WTC11 (cell line): ENCODE data around the gene RAPGEF6. TPM values are rescaled to one million over a fixed set of nuclear protein-coding genes. Genes with fewer than 3 reads are reported as not detected.

Experiments
- ATAC-seq: fragments of 200-7000 bp; cut with Tn5 transposase; 2 replicates; pipeline ENCODE4 v1.10.0; 2021; ENCODE audit warnings: mild to moderate bottlenecking, moderate library complexity
- CTCF ChIA-PET: fragments of 300-600 bp; sonication (Branson Sonifier 250); formaldehyde crosslinking; loops from one replicate; lab custom pipeline; 2021; ENCODE audit warnings: antibody characterized with exemption; lab: Charles Lee
- POLR2A ChIA-PET: fragments of 350-600 bp; sonication (Branson Sonifier 250); formaldehyde crosslinking; loops from one replicate; lab custom pipeline; 2021; ENCODE audit warnings: antibody characterized with exemption; lab: Charles Lee
- DNase-seq: peaks from one replicate; pipeline ENCODE4 v3.0.0; 2021; ENCODE audit warnings: low spot score
- H3K27ac Mint-ChIP-seq: 2 replicates; pipeline ENCODE4 v1.8.0; 2021; ENCODE audit warnings: mixed read lengths
- H3K27me3 Mint-ChIP-seq: 2 replicates; pipeline ENCODE4 v1.8.0; 2021; ENCODE audit warnings: low read depth, mild to moderate bottlenecking, moderate library complexity, mixed read lengths
- H3K36me3 Mint-ChIP-seq: 2 replicates; pipeline ENCODE4 v1.8.0; 2021; ENCODE audit warnings: mixed read lengths
- H3K4me1 Mint-ChIP-seq: 2 replicates; pipeline ENCODE4 v1.8.0; 2022; ENCODE audit warnings: mixed read lengths
- H3K4me3 Mint-ChIP-seq: 2 replicates; pipeline ENCODE4 v1.8.0; 2021; ENCODE audit warnings: mild to moderate bottlenecking, moderate library complexity, mixed read lengths
- H3K9me3 Mint-ChIP-seq: 2 replicates; pipeline ENCODE4 v1.8.0; 2021; ENCODE audit warnings: mixed read lengths
- AR ChIP-seq: fragments of 250-450 bp; sonication (Bioruptor Pico); IDR thresholded peaks from 2 replicates; pipeline ENCODE4 v1.9.0; 2021; ENCODE audit warnings: mild to moderate bottlenecking
- ATF1 ChIP-seq: sonication (generic); formaldehyde crosslinking; IDR thresholded peaks from 2 replicates; pipeline ENCODE4 v1.8.1; 2023; ENCODE audit warnings: mild to moderate bottlenecking, moderate library complexity, missing genetic modification reagents
- CREB1 ChIP-seq: sonication (generic); formaldehyde crosslinking; IDR thresholded peaks from 2 replicates; pipeline ENCODE4 v1.8.0; 2023; ENCODE audit warnings: mild to moderate bottlenecking, missing genetic modification reagents
- E2F5 ChIP-seq: sonication (generic); formaldehyde crosslinking; IDR thresholded peaks from 2 replicates; pipeline ENCODE4 v1.8.1; 2022; ENCODE audit warnings: mild to moderate bottlenecking, moderate library complexity, missing genetic modification reagents
- GTF2I ChIP-seq: fragments of 250-450 bp; sonication (Bioruptor Pico); conservative IDR thresholded peaks from 2 replicates; pipeline ENCODE4 v1.4.0; 2021; ENCODE audit warnings: mild to moderate bottlenecking
- IRF1 ChIP-seq: sonication (generic); formaldehyde crosslinking; IDR thresholded peaks from 2 replicates; pipeline ENCODE4 v1.8.0; 2023; ENCODE audit warnings: missing genetic modification reagents
- JUN ChIP-seq: sonication (generic); formaldehyde crosslinking; IDR thresholded peaks from 2 replicates; pipeline ENCODE4 v1.8.0; 2023; ENCODE audit warnings: mild to moderate bottlenecking, missing genetic modification reagents
- MYBL2 ChIP-seq: sonication (generic); formaldehyde crosslinking; IDR thresholded peaks from 2 replicates; pipeline ENCODE4 v1.8.1; 2023; ENCODE audit warnings: mild to moderate bottlenecking, moderate library complexity, missing genetic modification reagents
- NFE2L1 ChIP-seq: sonication (generic); formaldehyde crosslinking; IDR thresholded peaks from 2 replicates; pipeline ENCODE4 v1.8.1; 2023; ENCODE audit warnings: missing genetic modification reagents
- PRDM15 ChIP-seq: sonication (generic); formaldehyde crosslinking; IDR thresholded peaks from 2 replicates; pipeline ENCODE4 v1.8.0; 2022; ENCODE audit warnings: missing genetic modification reagents
- PRRX2 ChIP-seq: fragments of 250-450 bp; sonication (Bioruptor Pico); IDR thresholded peaks from 2 replicates; pipeline ENCODE4 v1.8.0; 2021; ENCODE audit warnings: mild to moderate bottlenecking
- TCF7 ChIP-seq: sonication (generic); formaldehyde crosslinking; IDR thresholded peaks from 2 replicates; pipeline ENCODE4 v1.8.0; 2022; ENCODE audit warnings: mild to moderate bottlenecking, low read depth, missing genetic modification reagents, moderate library complexity
- ZNF121 ChIP-seq: sonication (generic); formaldehyde crosslinking; IDR thresholded peaks from 2 replicates; pipeline ENCODE4 v1.8.0; 2023; ENCODE audit warnings: missing genetic modification reagents
- ZNF219 ChIP-seq: sonication (generic); formaldehyde crosslinking; IDR thresholded peaks from 2 replicates; pipeline ENCODE4 v1.8.0; 2023; ENCODE audit warnings: missing genetic modification reagents, mild to moderate bottlenecking, borderline replicate concordance
- ZNF263 ChIP-seq: sonication (generic); formaldehyde crosslinking; IDR thresholded peaks from 2 replicates; pipeline ENCODE4 v1.8.1; 2022; ENCODE audit warnings: low read depth, mild to moderate bottlenecking, moderate library complexity, missing genetic modification reagents
- ZNF281 ChIP-seq: sonication (generic); formaldehyde crosslinking; IDR thresholded peaks from 2 replicates; pipeline ENCODE4 v1.8.0; 2023; ENCODE audit warnings: mild to moderate bottlenecking, missing genetic modification reagents
- ZNF423 ChIP-seq: fragments of 250-450 bp; sonication (Bioruptor Pico); IDR thresholded peaks from 2 replicates; pipeline ENCODE4 v2.1.2; 2022; ENCODE audit warnings: mild to moderate bottlenecking, moderate library complexity
- ZNF425 ChIP-seq: fragments of 250-450 bp; sonication (Bioruptor Pico); conservative IDR thresholded peaks from 2 replicates; pipeline ENCODE4 v1.9.0; 2021; ENCODE audit warnings: mild to moderate bottlenecking
- ZNF512 ChIP-seq: sonication (generic); formaldehyde crosslinking; IDR thresholded peaks from 2 replicates; pipeline ENCODE4 v1.8.1; 2022; ENCODE audit warnings: missing genetic modification reagents, borderline replicate concordance
- ZSCAN18 ChIP-seq: fragments of 250-450 bp; sonication (Bioruptor Pico); IDR thresholded peaks from 2 replicates; pipeline ENCODE4 v2.1.2; 2022; ENCODE audit warnings: mild to moderate bottlenecking, moderate library complexity
- total RNA-seq: library from RNA; stranded (reverse); gene quantifications from 3 replicates; pipeline ENCODE4 v1.2.3, GENCODE V29; 2021

RAPGEF6 gene
- total RNA-seq, 1 experiment from 2014 or later, result 18.0 TPM

GRCh38 chr5:131426011-131426410 is 209.0 kb downstream of the RAPGEF6 start:
- Mint-ChIP-seq H3K27me3 (no peaks in the 10 kb centered on the region), H3K4me3 (no peak overlapping the region), H3K27ac (no peak overlapping the region), H3K9me3 (no peaks in the 10 kb centered on the region), H3K4me1 (peaks cover 6% of the 10 kb centered on the region), H3K36me3 (peaks cover 26% of the 10 kb centered on the region)
- ChIA-PET CTCF (interaction anchor here (0.7 kb wide), 2 partner anchors 8 to 972 kb away, joined by 3 to 4 read pairs; no protein-coding TSS in a partner anchor), POLR2A (no interaction called here)
- TF ChIP-seq ZSCAN18 (no peak), CREB1 (CRISPR knock-in tag) (no peak), ZNF423 (CRISPR knock-in tag) (no peak), ZNF219 (CRISPR knock-in tag) (no peak), JUN (CRISPR knock-in tag) (no peak), ZNF425 (CRISPR knock-in tag) (no peak), ZNF281 (CRISPR knock-in tag) (no peak), PRRX2 (CRISPR knock-in tag) (no peak), PRDM15 (CRISPR knock-in tag) (no peak), ZNF512 (CRISPR knock-in tag) (no peak), NFE2L1 (CRISPR knock-in tag) (no peak), MYBL2 (CRISPR knock-in tag) (no peak), AR (CRISPR knock-in tag) (no peak), ZNF121 (CRISPR knock-in tag) (no peak), ATF1 (CRISPR knock-in tag) (no peak), IRF1 (CRISPR knock-in tag) (no peak), E2F5 (CRISPR knock-in tag) (no peak), TCF7 (CRISPR knock-in tag) (no peak), GTF2I (CRISPR knock-in tag) (no peak), ZNF263 (CRISPR knock-in tag) (no peak)
- DNase-seq (no peak), ATAC-seq (no peak)
